Tibial artery (tissue), 4 donors: Measurements from ENCODE around the gene TLCD2.
"Not testable (repeated sequence)": the region's sequence is repeated elsewhere in the genome, so short reads cannot be mapped to it uniquely, and the experiment has no call there.

Source experiments
- DNase-seq, 2 donors: peaks; one replicate each; pipeline ENCODE4 v3.0.0-alpha.2; 2019
- H3K27ac ChIP-seq, 2 donors: fragments of 200-600 bp; sonication (generic) in 1 of 2; 1 replicate in 1 of 2; 2 replicates in 1 of 2; pipeline ENCODE4 v1.5.1; 2018 to 2019; ENCODE audit warnings: mild to moderate bottlenecking in 1 of 2
- H3K27me3 ChIP-seq, 2 donors: fragments of 200-600 bp; sonication (generic) in 1 of 2; one replicate each; pipeline versions ENCODE4 v1.5.1 to v1.6.0; 2016 to 2019
- H3K36me3 ChIP-seq, 3 donors: fragments of 200-600 bp; sonication (generic) in 2 of 3; one replicate each; pipeline ENCODE4 v1.5.1; 2016 to 2019; ENCODE audit warnings: mild to moderate bottlenecking in 2 of 3
- H3K4me1 ChIP-seq, 4 donors: fragments of 200-600 bp; sonication (generic) in 2 of 4; 1 replicate in 3 of 4; 2 replicates in 1 of 4; pipeline ENCODE4 v1.5.1; 2016 to 2019
- H3K4me3 ChIP-seq, 2 donors: fragments of 200-600 bp; sonication (generic) in 1 of 2; 1 replicate in 1 of 2; 2 replicates in 1 of 2; pipeline ENCODE4 v1.5.1; 2018 to 2019; ENCODE audit warnings: mild to moderate bottlenecking in 2 of 2
- H3K9me3 ChIP-seq, 3 donors: fragments of 200-600 bp; sonication (generic) in 1 of 3; one replicate each; pipeline ENCODE4 v1.5.1; 2016 to 2019
- CTCF ChIP-seq, 2 experiments: fragments of 200-600 bp in 1 of 2; fragments of 450-650 bp in 1 of 2; IDR thresholded peaks; one replicate each; pipeline ENCODE4 v1.5.1; 2017 to 2019; ENCODE audit warnings: antibody characterized with exemption in 2 of 2, mild to moderate bottlenecking in 1 of 2, moderate library complexity in 1 of 2
- intact Hi-C: fragments of 100-400 bp; cut with DNase I; formaldehyde crosslinking; loops from one replicate; pipeline ENCODE4 v1.15.0; 2023; ENCODE audit warnings: low total_unique reads

The TLCD2 gene

GRCh38 chr17:1710807-1711553 is 803 bp upstream of the TLCD2 start:
- peaks cover 0 to 51% (median 47%) of the 10 kb centered on the region in 4 donors for H3K4me1 ChIP-seq
- intact Hi-C loops = loop anchor here (5.0 to 10.0 kb wide), 2 partner anchors 39 to 324 kb away; partner anchors contain the start of gene DPH1

GRCh38 chr17:1709403-1709951 is 700 bp downstream of the TLCD2 start:
- peak overlapping the region; percentile 86 to 98 for H3K27ac ChIP-seq
- H3K9me3 ChIP-seq = no peaks in the 10 kb centered on the region
- peaks cover 0 to 50% (median 47%) of the 10 kb centered on the region in 4 donors for H3K4me1 ChIP-seq
- intact Hi-C loops = loop anchor here (10.0 kb wide), 1 partner anchor 55 kb away; no protein-coding TSS in a partner anchor
- peaks cover 16 to 43% (median 26%) of the 10 kb centered on the region in 3 donors for H3K36me3 ChIP-seq
- no peak for TF ChIP-seq CTCF (IDR thresholded peaks at IDR 0.05)
- peak overlapping the region; percentile 66 to 97 for H3K4me3 ChIP-seq
- H3K27me3 ChIP-seq = no peaks in the 10 kb centered on the region
- DNase-seq = no peak

More at GRCh38 chr17:1710807-1711553, 803 bp upstream of the TLCD2 start:
- H3K36me3 ChIP-seq = peaks cover 16 to 43% (median 26%) of the 10 kb centered on the region in 3 donors
- H3K27ac ChIP-seq = peak overlapping the region; percentile 86 to 98
- H3K27me3 ChIP-seq = no peaks in the 10 kb centered on the region
- no peak for TF ChIP-seq CTCF (IDR thresholded peaks at IDR 0.05)
- DNase-seq = no peak
- peak overlapping the region; percentile 66 to 97 for H3K4me3 ChIP-seq
- H3K9me3 ChIP-seq = no peaks in the 10 kb centered on the region

- H3K4me3 ChIP-seq, DNase-seq, H3K27me3 ChIP-seq, H3K9me3 ChIP-seq, H3K27ac ChIP-seq: not testable (repeated sequence)
- intact Hi-C loops = loop anchor here (10.0 kb wide), 1 partner anchor 54 kb away; no protein-coding TSS in a partner anchor
- Histone ChIP-seq H3K4me1 (peaks cover 0 to 44% (median 41%) of the 10 kb centered on the region in 4 donors), H3K36me3 (peaks cover 16 to 37% (median 26%) of the 10 kb centered on the region in 3 donors)
These were observed 1.3 kb downstream of the TLCD2 start for GRCh38 chr17:1708791-1709346.

- Histone ChIP-seq H3K27me3 (no peaks in the 10 kb centered on the region), H3K36me3 (peaks cover 0 to 20% (median 12%) of the 10 kb centered on the region in 3 donors), H3K27ac (no peak overlapping the region), H3K4me1 (peaks cover 0 to 27% (median 24%) of the 10 kb centered on the region in 4 donors), H3K9me3 (no peaks in the 10 kb centered on the region), H3K4me3 (no peak overlapping the region)
- no peak for DNase-seq
- TF ChIP-seq CTCF (IDR thresholded peaks at IDR 0.05) = no peak
- intact Hi-C loops = loop anchor here (10.0 kb wide), 1 partner anchor 52 kb away; no protein-coding TSS in a partner anchor
These were observed 3.1 kb downstream of the TLCD2 start for GRCh38 chr17:1707107-1707506.

GRCh38 chr17:1705004-1705403 is 5.2 kb downstream of the TLCD2 start:
- peaks cover 0 to 11% (median 8%) of the 10 kb centered on the region in 4 donors for H3K4me1 ChIP-seq
- H3K4me3 ChIP-seq = no peak overlapping the region
- H3K27ac ChIP-seq = no peak overlapping the region
- DNase-seq = no peak
- intact Hi-C loops = loop anchor here (10.0 kb wide), 1 partner anchor 50 kb away; no protein-coding TSS in a partner anchor
- H3K36me3 ChIP-seq = peaks cover 0 to 15% (median 7%) of the 10 kb centered on the region in 3 donors
- TF ChIP-seq CTCF (IDR thresholded peaks at IDR 0.05) = no peak
- H3K27me3 ChIP-seq = no peaks in the 10 kb centered on the region
- H3K9me3 ChIP-seq = no peaks in the 10 kb centered on the region
